NCI-H748 (cell line): ENCODE results near the gene PALB2.
"Not testable (repeated sequence)": the region's sequence is repeated elsewhere in the genome, so short reads cannot be mapped to it uniquely, and the experiment has no call there.

Experiments
- DNase-seq: peaks from one replicate; lab custom pipeline; 2025; ENCODE audit not compliant: unreplicated experiment; lab: John Stamatoyannopoulos, UW

The PALB2 gene

GRCh38 chr16:23650674-23651416 is 9.7 kb upstream of the PALB2 start:
- no peak for DNase-seq

- no peak for DNase-seq
Observed at GRCh38 chr16:23642246-23642774, 1.2 kb upstream of the PALB2 start.

- DNase-seq = no peak
Observed at GRCh38 chr16:23640615-23640930, 537 bp downstream of the PALB2 start.

DNA sequence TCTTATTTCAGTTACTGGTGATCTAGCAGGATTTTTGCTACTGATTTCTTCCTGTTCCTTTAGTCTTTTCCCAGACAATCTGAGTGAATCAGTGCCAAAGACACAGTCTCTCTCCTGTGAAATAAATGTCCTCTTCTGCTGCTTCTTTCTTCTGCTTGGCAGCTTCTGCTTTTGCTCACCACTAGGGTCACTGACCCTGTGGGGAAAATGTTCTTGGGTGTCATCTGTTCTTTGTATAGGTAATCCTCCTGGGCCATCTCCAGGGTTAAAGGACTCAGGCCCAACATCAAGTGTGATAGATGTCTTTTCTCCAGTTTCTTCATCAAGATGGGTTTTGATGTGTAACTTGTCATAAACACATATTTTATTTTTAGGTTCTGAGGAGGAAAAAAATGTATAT is 5.2 kb downstream of the PALB2 start:
- DNase-seq = no peak

DNA sequence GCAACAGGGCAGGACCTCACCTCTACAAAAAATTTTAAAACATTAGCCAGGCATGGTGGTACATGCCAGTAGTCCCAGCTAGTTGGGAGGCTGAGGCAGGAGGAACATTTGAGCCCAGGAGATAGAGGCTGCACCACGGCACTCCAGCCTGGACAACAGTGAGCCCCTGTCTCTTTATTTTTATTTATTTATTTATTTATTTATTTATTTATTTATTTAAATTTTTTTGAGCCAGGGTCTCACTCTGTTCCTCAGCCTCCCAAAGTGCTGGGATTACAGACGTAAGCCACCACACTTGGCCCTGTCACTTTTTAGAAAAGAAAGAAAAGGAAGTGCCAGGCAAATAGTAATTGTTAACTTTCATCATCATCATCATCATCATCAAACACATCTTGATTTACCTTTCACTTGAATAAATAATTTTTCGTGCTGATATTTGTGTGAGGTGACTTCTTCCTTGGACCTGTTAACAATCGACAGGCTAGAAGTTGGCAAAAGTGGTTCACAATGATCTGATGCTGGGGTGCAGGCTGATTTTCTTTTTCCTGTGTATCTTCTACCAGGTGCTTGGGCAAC is 6.6 kb downstream of the PALB2 start:
- DNase-seq = no peak

DNA sequence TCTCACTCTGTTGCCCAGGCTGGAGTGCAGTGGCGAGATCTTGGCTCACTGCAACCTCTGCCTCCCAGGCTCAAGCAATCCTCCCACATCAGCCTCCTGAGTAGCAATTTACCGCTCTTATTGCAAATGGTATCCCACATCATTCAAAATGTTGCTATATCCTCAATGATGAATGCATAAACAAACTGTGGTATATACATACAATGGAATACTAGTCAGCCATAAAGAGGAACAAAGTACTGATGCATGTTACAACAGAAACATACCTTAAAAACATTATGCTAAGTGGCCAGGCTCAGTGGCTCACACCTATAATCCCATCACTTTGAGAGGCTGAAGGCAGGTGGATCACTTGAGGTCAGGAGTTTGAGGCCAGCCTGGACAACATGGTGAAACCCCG is 9.2 kb downstream of the PALB2 start:
- DNase-seq = not testable (repeated sequence)

DNA sequence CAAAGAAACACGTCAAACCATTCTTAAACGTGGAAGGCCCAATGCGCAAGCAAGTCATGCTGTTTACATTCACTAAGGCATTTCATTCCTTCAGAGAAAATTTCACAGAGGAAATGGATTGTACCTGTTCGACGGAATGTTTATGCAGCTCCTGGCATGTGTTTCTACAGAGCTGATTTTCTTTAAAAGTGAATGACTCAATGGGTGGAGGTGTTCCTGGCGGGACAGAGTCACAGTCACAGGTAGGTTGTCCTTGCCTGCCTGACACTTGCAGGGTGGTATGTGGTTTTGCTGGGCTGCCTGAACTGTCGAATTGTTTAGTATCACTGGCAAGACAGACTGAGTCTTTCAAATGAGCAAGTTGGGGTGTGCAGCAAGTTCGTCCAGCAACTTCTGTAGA is 11.6 kb downstream of the PALB2 start:
- no peak for DNase-seq

DNA sequence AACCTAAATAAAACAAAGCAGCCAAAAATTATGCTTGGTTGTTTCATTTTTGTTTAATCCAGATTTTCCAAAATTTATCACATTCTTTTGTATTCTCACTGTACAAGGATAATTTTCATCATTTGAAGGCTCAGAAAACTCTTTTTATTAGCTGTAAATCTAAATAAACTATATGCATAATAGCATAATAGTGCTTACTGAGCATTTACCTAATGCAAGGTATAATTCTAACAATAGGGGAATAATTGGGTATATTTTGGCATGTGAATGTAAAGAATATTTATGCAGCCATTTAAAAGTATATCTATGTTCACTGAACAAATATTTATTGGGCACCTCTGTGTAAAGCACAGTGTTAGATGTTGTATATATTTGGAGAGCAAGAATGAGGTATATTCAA is 17.0 kb downstream of the PALB2 start:
- no peak for DNase-seq

- DNase-seq = no peak
Observed at GRCh38 chr16:23615805-23616204, 25.3 kb downstream of the PALB2 start.

DNA sequence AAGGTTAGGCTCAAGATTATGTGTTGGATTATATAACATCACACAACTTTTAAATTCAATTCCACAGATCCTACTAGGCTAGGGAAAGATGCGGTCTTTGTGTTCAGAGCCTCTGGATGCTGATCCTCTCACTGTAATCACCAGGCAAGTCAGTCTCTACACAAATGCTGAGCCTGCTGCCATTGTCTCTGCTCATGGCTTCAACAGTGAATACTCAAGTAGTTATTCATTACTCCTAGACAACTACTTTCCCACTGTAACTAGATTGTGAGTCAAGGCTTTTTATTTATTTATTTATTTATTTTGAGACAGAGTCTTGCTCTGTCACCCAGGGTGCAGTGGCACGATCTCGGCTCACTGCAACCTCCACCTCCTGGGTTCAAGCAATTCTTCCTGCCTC is 29.2 kb downstream of the PALB2 start:
- DNase-seq = no peak

DNA sequence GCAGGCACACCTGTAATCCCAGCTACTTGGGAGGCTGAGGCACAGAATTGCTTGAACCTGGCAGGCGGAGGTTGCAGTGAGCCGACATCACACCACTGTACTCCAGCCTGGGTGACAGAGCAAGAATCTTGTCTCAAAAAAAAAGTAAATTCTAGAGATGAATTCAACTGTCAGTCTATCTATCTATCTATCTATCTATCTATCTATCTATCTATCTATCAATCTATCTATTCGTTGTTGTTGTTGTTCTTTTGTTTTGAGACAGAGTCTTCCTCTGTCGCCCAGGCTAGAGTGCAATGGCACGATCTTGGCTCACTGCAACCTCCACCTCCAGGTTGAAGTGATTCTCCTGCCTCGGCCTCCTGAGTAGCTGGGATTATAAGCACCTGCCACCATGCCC is 30.2 kb downstream of the PALB2 start:
- DNase-seq = not testable (repeated sequence)

DNA sequence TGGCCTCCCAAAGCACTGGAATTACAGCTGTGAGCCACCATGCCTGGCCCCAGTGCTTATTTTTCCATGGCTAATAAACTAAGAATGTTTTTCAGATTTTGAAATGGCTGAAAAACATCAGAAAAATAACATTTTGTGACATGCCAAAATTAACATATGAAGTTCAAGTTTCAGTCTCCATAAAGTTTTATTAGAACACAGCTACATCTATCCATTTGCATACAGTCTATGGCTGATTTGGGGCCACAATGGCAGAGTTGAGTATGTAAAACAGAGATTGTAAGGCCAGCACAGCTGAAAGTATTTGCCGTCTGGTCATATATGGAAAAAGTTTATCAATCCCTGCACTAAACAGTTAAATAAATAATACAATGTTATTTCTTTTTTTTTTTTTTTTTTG is 31.2 kb downstream of the PALB2 start:
- no peak for DNase-seq

DNA sequence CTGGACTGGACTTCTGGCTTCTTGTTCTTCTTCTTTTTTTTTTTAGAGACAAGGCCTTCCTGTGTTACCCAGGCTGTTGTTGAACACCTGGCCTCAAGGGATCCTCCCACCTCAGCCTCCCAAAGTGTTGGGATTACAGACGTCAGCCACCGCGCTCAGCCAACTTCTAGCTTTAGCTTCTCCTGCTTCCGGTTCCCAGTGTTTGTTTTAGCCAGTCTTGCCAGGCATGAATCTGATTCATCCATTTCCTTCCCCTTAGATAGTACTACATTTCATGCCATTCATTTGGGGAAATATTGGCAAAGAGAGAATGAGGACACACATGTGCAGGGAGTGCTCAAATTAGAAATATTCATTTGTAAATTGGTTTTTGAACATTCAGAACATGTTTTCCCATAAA is 32.9 kb downstream of the PALB2 start:
- no peak for DNase-seq

DNA sequence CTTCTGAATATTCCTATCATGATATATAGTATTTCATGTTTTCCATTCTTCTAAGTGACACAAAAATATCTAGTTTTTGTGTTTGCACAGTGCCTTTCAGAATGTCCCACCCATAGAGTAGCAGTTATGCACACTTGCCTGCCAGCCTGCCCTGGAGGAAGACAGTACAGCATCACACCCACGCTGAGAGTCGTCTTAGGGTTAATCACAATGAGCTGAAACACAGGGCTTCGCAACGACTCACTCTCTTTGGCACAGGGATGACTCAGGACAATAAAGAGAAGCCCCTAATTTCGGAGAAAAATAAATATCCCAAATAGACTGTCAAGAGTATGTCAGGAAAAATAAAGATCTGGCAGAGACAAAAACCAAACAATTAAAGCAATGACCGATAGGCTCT is 33.4 kb downstream of the PALB2 start:
- DNase-seq = no peak

DNA sequence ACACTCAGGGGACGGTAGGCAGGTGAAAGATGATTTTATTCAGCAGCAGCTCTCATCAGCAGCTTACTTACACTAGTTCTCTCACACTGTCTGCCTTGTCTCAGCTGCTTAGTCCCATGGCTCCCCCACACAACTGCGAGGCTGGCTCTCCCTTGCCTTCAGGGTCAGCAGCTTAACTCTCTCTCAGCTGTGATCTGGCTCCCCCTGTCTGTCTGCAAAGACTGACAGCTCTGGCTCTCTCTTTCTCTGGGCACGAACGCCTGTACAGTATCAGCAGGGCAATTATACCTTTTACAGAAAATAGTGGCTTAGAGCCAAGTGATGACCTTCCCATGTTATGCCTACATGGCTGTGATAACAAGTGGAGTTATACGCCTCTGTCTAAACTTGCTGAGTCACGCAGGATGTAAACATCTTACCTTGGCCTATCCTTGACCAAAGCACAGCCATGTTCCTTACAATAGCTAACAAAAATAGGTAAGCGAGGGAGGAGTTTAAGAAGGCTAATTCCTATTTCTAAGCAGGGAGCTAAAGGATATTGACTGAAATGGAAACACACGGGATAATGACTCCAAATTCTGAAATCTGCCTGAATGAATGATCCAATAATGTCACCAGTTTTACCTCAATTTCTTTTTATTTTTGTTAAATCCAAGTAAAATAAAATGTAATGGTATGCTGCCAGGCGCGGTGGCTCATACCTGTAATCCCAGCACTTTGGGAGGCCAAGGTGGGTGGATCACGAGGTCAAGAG is 43.9 kb downstream of the PALB2 start:
- DNase-seq = peak; percentile 34

DNA sequence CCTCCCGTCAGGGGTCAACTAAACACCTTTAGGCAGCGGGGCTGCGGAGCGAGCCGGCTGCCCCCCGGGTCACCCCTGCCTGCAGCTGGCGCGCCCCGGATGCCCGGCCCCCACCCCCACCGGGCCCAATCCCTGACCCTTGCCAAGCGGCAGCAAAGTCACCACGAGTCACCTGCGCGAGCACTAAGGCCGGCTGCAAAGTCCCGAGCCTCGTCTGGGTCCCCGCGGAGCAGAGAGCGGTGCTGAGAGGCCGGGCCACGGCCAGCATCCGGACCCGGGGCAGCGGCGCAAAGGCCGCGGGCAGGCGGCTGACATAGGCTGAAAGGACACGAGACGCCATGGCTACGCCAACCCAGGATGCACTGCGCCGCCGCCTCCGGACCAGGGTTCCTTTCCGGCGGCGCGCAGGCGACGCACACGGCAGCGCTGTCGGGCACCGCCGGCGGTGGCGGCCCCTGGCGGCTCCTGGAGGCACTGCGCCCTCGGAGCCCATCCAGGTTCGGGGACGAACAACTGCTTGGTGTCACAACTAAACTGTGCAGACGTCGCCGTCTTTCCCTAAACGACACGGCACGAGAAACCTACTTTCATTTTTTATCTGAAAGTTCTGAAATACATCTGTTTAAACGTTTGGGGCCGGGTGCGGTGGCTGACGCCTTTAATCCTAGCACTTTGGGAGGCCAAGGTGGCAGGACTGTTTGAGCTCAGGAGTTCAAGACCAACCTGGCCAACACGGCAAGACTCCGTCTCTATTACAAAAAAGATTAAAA is 45.0 kb downstream of the PALB2 start, which contains the start of gene NDUFAB1:
Gene NDUFAB1, minus strand, starts transcription at position 366 of the 770 bp plus-strand sequence. Its CDS starts 26 bp downstream, at position 340.
- DNase-seq = peak; percentile 82

- DNase-seq = no peak
Observed at GRCh38 chr16:23595246-23595950, 45.7 kb downstream of the PALB2 start.

DNA sequence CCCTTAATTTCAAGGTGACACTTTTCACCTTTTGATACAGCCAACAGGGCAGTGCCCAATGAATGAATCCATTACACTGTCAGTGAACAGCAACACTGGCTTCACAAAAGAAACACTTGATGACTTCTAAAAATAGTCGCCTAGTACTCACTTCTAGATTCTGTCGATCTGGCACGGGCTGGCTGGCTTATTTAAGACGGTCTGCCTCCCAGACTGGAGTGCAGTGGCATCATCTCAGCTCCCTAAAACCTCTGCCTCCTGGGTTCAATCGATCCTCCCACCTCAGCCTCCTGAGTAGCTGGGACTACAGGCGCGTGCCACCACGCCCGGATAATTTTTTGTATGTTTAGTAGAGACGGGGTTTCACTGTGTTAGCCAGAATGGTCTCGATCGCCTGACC is 46.9 kb downstream of the PALB2 start:
- DNase-seq = no peak

GRCh38 chr16:23590181-23590580 is 50.9 kb downstream of the PALB2 start:
- no peak for DNase-seq

GRCh38 chr16:23587726-23588125 is 53.4 kb downstream of the PALB2 start:
- no peak for DNase-seq
